GM04503 (cell line): ENCODE results near the gene COQ4.

ENCODE experiments used
- DNase-seq: peaks from one replicate; pipeline ENCODE4 v3.0.0-alpha.2; 2012; ENCODE audit warnings: low read depth

COQ4 gene

GRCh38 chr9:128340691-128341434 lies 18.2 kb downstream of the COQ4 start:
- no peak for DNase-seq

GRCh38 chr9:128341435-128341849 lies 18.8 kb downstream of the COQ4 start:
- DNase-seq, result peak; percentile 19

- DNase-seq, result no peak
These were observed 20.5 kb downstream of the COQ4 start for GRCh38 chr9:128342971-128343680.

- no peak for DNase-seq
These were observed 21.2 kb downstream of the COQ4 start for GRCh38 chr9:128343855-128344254.

GRCh38 chr9:128344931-128345605 lies 22.4 kb downstream of the COQ4 start:
- DNase-seq, result no peak

GRCh38 chr9:128349125-128349524 lies 26.5 kb downstream of the COQ4 start:
- DNase-seq, result no peak

- DNase-seq, result no peak
These were observed 27.1 kb downstream of the COQ4 start for GRCh38 chr9:128349772-128350171.

GRCh38 chr9:128355451-128355850 lies 32.8 kb downstream of the COQ4 start:
- DNase-seq, result no peak

- DNase-seq, result no peak
These were observed 35.5 kb downstream of the COQ4 start for GRCh38 chr9:128358090-128358489.

- DNase-seq, result no peak
These were observed 36.2 kb downstream of the COQ4 start for GRCh38 chr9:128358861-128359260.

- DNase-seq, result no peak
These were observed 38.2 kb downstream of the COQ4 start for GRCh38 chr9:128360826-128361225.

- no peak for DNase-seq
These were observed 38.8 kb downstream of the COQ4 start for GRCh38 chr9:128361296-128361985.

GRCh38 chr9:128361986-128362646 lies 39.5 kb downstream of the COQ4 start:
- peak; percentile 46 for DNase-seq

GRCh38 chr9:128362774-128363173 lies 40.1 kb downstream of the COQ4 start:
- no peak for DNase-seq

- DNase-seq, result no peak
These were observed 42.9 kb downstream of the COQ4 start for GRCh38 chr9:128365525-128365924.

GRCh38 chr9:128369024-128369706 lies 46.5 kb downstream of the COQ4 start:
- no peak for DNase-seq

- DNase-seq, result no peak
These were observed 47.7 kb downstream of the COQ4 start for GRCh38 chr9:128370367-128370751.

GRCh38 chr9:128370752-128371629 lies 48.4 kb downstream of the COQ4 start, which contains the start of gene URM1:
Gene URM1 (plus strand): TSS chr9:128371374. CDS start chr9:128371381, 7 bp downstream.
- DNase-seq, result peak; percentile 87

GRCh38 chr9:128371630-128372117 lies 49.0 kb downstream of the COQ4 start:
- no peak for DNase-seq

GRCh38 chr9:128372188-128372641 lies 49.6 kb downstream of the COQ4 start:
- DNase-seq, result no peak
